A673 (cell line): ENCODE measurements around the gene ZNF827. TPM values are rescaled to one million over a fixed set of nuclear protein-coding genes. Genes with fewer than 3 reads are reported as not detected.

Experiments used
- BruUV-seq: library from RNA; stranded (reverse); fragments of 400-500 nt; replicated peaks from 2 replicates; lab custom pipeline; 2021; lab: Mats Ljungman, UMichigan
- CTCF ChIA-PET: fragments of 300-600 bp; sonication (Branson Sonifier 250); formaldehyde crosslinking; loops from one replicate; lab custom pipeline; 2022; ENCODE audit warnings: antibody characterized with exemption; lab: Charles Lee
- POLR2A ChIA-PET: fragments of 300-600 bp; sonication (Branson Sonifier 250); formaldehyde crosslinking; loops from one replicate; lab custom pipeline; 2022; ENCODE audit warnings: antibody characterized with exemption; ENCODE audit not compliant: low non-redundant PET; lab: Charles Lee
- DNase-seq: peaks from one replicate; pipeline ENCODE4 v3.0.0-alpha.2; 2015; ENCODE audit warnings: low spot score
- H3K27ac ChIP-seq: fragments of 200-600 bp; sonication (generic); 2 replicates; pipeline ENCODE4 v1.5.1; 2016; ENCODE audit warnings: mixed run types, low read depth, mild to moderate bottlenecking, mixed read lengths, antibody characterized with exemption, low read length; ENCODE audit not compliant: poor library complexity, severe bottlenecking
- H3K27me3 ChIP-seq: fragments of 200-600 bp; sonication (generic); replicated peaks from 2 replicates; pipeline ENCODE4 v1.6.1; 2017; ENCODE audit warnings: mixed run types, low read depth, mild to moderate bottlenecking, mixed read lengths, antibody characterized with exemption, low read length; ENCODE audit not compliant: insufficient read depth, poor library complexity
- H3K36me3 ChIP-seq: fragments of 200-600 bp; sonication (generic); 2 replicates; pipeline ENCODE4 v1.6.1; 2016; ENCODE audit warnings: mixed run types, mild to moderate bottlenecking, mixed read lengths, antibody characterized with exemption, low read length; ENCODE audit not compliant: insufficient read depth, poor library complexity, severe bottlenecking
- H3K4me1 ChIP-seq: fragments of 200-600 bp; sonication (generic); 2 replicates; pipeline ENCODE4 v1.6.1; 2017; ENCODE audit warnings: mixed run types, mild to moderate bottlenecking, mixed read lengths, antibody characterized with exemption, low read length; ENCODE audit not compliant: insufficient read depth, poor library complexity, severe bottlenecking
- H3K4me3 ChIP-seq: fragments of 200-600 bp; sonication (generic); 2 replicates; pipeline ENCODE4 v1.5.1; 2016; ENCODE audit warnings: low read depth, mixed run types, mild to moderate bottlenecking, mixed read lengths, low read length; ENCODE audit not compliant: poor library complexity, severe bottlenecking
- H3K9me3 ChIP-seq: fragments of 200-600 bp; sonication (generic); 2 replicates; pipeline ENCODE4 v1.6.1; 2016; ENCODE audit warnings: mixed run types, low read depth, mild to moderate bottlenecking, mixed read lengths, antibody characterized with exemption, low read length; ENCODE audit not compliant: poor library complexity, severe bottlenecking
- CTCF ChIP-seq: fragments of 300-800, 200-600 bp; sonication (generic); conservative IDR thresholded peaks from 2 replicates; pipeline ENCODE4 v1.5.1; 2017; ENCODE audit warnings: low read depth, mild to moderate bottlenecking, antibody characterized with exemption, low read length, moderate library complexity, mixed read lengths
- EZH2 ChIP-seq: fragments of 200-600 bp; sonication (generic); IDR thresholded peaks from 2 replicates; pipeline ENCODE4 v1.6.1; 2017; ENCODE audit warnings: borderline replicate concordance, low read depth, mild to moderate bottlenecking, mixed read lengths, antibody characterized with exemption, low read length; ENCODE audit not compliant: poor library complexity, severe bottlenecking
- intact Hi-C: fragments of 100-400 bp; cut with micrococcal nuclease; formaldehyde crosslinking; loops from one replicate; pipeline ENCODE4 v1.10.0; 2022; ENCODE audit not compliant: unreplicated experiment
- total RNA-seq: library from RNA; stranded (reverse); gene quantifications from 2 replicates; pipeline ENCODE4 v1.2.3, GENCODE V29; 2021

The ZNF827 gene
- total RNA-seq, 1 experiment from 2014 or later = 20.0 TPM

GRCh38 chr4:145766273-145766672 lies 172.3 kb downstream of the ZNF827 start:
- Histone ChIP-seq H3K36me3 (peaks cover 8% of the 10 kb centered on the region), H3K9me3 (no peaks in the 10 kb centered on the region), H3K27ac (no peak overlapping the region), H3K4me3 (no peak overlapping the region), H3K27me3 (no peaks in the 10 kb centered on the region), H3K4me1 (no peaks in the 10 kb centered on the region)
- CTCF ChIA-PET = no interaction called here
- DNase-seq = no peak
- BruUV-seq = no TSS peak
- intact Hi-C loops = no loop called here
- POLR2A ChIA-PET = no interaction called here
- TF ChIP-seq CTCF (no peak), EZH2 (no peak)

GRCh38 chr4:145763399-145763798 lies 175.2 kb downstream of the ZNF827 start:
- no peaks in the 10 kb centered on the region for H3K9me3 ChIP-seq
- H3K4me1 ChIP-seq = no peaks in the 10 kb centered on the region
- ChIA-PET CTCF (no interaction called here), POLR2A (no interaction called here)
- BruUV-seq = no TSS peak
- no peak overlapping the region for H3K27ac ChIP-seq
- no peaks in the 10 kb centered on the region for H3K27me3 ChIP-seq
- no peak for DNase-seq
- H3K36me3 ChIP-seq = peaks cover 11% of the 10 kb centered on the region
- TF ChIP-seq CTCF (no peak), EZH2 (no peak)
- no peak overlapping the region for H3K4me3 ChIP-seq
- intact Hi-C loops = no loop called here

- peaks cover 11% of the 10 kb centered on the region for H3K36me3 ChIP-seq
- H3K4me1 ChIP-seq = no peaks in the 10 kb centered on the region
- no peaks in the 10 kb centered on the region for H3K27me3 ChIP-seq
- POLR2A ChIA-PET = interaction anchor here (0.6 kb wide), 1 partner anchor 1721 kb away, joined by 3 read pairs; no protein-coding TSS in a partner anchor
- CTCF ChIA-PET = no interaction called here
- no peaks in the 10 kb centered on the region for H3K9me3 ChIP-seq
- no TSS peak for BruUV-seq
- H3K27ac ChIP-seq = no peak overlapping the region
- H3K4me3 ChIP-seq = no peak overlapping the region
- DNase-seq = no peak
- TF ChIP-seq EZH2 (no peak), CTCF (no peak)
- intact Hi-C loops = no loop called here
Measured at GRCh38 chr4:145762719-145763118, 175.9 kb downstream of the ZNF827 start.
